Lower leg skin (tissue), 3 donors: ENCODE data around the gene RHBDL1.

ENCODE experiments used
- POLR2A ChIP-seq, 2 donors: fragments of 450-650 bp; IDR thresholded peaks; one replicate each; pipeline ENCODE4 v1.6.1; 2016 to 2017; ENCODE audit warnings: antibody characterized with exemption in 2 of 2, mild to moderate bottlenecking in 1 of 2, moderate library complexity in 1 of 2
- TF ChIP-seq, protein P1 (sequence below), 3 donors: fragments of 450-650 bp; IDR thresholded peaks; one replicate each; pipeline ENCODE4 v1.5.1; 2016; ENCODE audit warnings: antibody characterized with exemption in 3 of 3, mild to moderate bottlenecking in 3 of 3, moderate library complexity in 2 of 3

GRCh38 chr16:700684-701584 is 25.5 kb downstream of the RHBDL1 start:
- TF ChIP-seq, protein P1, sequence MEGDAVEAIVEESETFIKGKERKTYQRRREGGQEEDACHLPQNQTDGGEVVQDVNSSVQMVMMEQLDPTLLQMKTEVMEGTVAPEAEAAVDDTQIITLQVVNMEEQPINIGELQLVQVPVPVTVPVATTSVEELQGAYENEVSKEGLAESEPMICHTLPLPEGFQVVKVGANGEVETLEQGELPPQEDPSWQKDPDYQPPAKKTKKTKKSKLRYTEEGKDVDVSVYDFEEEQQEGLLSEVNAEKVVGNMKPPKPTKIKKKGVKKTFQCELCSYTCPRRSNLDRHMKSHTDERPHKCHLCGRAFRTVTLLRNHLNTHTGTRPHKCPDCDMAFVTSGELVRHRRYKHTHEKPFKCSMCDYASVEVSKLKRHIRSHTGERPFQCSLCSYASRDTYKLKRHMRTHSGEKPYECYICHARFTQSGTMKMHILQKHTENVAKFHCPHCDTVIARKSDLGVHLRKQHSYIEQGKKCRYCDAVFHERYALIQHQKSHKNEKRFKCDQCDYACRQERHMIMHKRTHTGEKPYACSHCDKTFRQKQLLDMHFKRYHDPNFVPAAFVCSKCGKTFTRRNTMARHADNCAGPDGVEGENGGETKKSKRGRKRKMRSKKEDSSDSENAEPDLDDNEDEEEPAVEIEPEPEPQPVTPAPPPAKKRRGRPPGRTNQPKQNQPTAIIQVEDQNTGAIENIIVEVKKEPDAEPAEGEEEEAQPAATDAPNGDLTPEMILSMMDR (IDR thresholded peaks at IDR 0.05): no peak
- TF ChIP-seq POLR2A (IDR thresholded peaks at IDR 0.05): no peak
